Panc1 (cell line): ENCODE measurements around the gene RARG. TPM values are rescaled to one million over a fixed set of nuclear protein-coding genes. Genes with fewer than 3 reads are reported as not detected.

Experiments
- ATAC-seq: fragments of 200-7000 bp; cut with Tn5 transposase; 2 replicates; pipeline ENCODE4 v1.9.1; 2020; ENCODE audit warnings: mild to moderate bottlenecking, moderate library complexity
- BruUV-seq: library from RNA; stranded (reverse); fragments of 400-500 nt; replicated peaks from 2 replicates; lab custom pipeline; 2021; lab: Mats Ljungman, UMichigan
- CTCF ChIA-PET: fragments of 300-600 bp; sonication (Branson Sonifier 250); formaldehyde crosslinking; loops from one replicate; lab custom pipeline; 2022; ENCODE audit warnings: antibody characterized with exemption; lab: Charles Lee
- POLR2A ChIA-PET: fragments of 300-600 bp; sonication (Branson Sonifier 250); formaldehyde crosslinking; loops from one replicate; lab custom pipeline; 2022; ENCODE audit warnings: antibody characterized with exemption; lab: Charles Lee
- DNase-seq: peaks from one replicate; pipeline ENCODE4 v3.0.0-alpha.2; 2010; ENCODE audit warnings: low read depth, low spot score
- H3K27ac ChIP-seq: 2 replicates; pipeline ENCODE4 v1.5.1; 2011; ENCODE audit warnings: mild to moderate bottlenecking, low read length, inconsistent platforms
- H3K27me3 ChIP-seq: fragments of 200-500 bp; sonication (Bioruptor generic); 2 replicates; pipeline ENCODE4 v1.6.0; 2014; ENCODE audit warnings: low read length, inconsistent platforms; ENCODE audit not compliant: control insufficient read depth, insufficient read depth
- H3K36me3 ChIP-seq: fragments of 200-500 bp; sonication (Bioruptor generic); 2 replicates; pipeline ENCODE4 v1.5.1; 2014; ENCODE audit warnings: inconsistent platforms, mild to moderate bottlenecking, low read length, moderate library complexity; ENCODE audit not compliant: control insufficient read depth, insufficient read depth
- H3K4me1 ChIP-seq: 2 replicates; pipeline ENCODE4 v1.5.1; 2011; ENCODE audit warnings: inconsistent platforms, mild to moderate bottlenecking, low read length, moderate library complexity; ENCODE audit not compliant: control insufficient read depth, insufficient read depth
- H3K4me3 ChIP-seq, 2 experiments: 2 replicates each; pipeline ENCODE4 v1.5.1; 2011 to 2012; ENCODE audit warnings: low read depth in 2 of 2, low read length in 2 of 2, mild to moderate bottlenecking in 2 of 2, inconsistent platforms in 1 of 2, moderate library complexity in 1 of 2
- H3K9me3 ChIP-seq: fragments of 200-500 bp; sonication (Bioruptor generic); 2 replicates; pipeline ENCODE4 v1.5.1; 2014; ENCODE audit warnings: low read depth, mild to moderate bottlenecking, inconsistent platforms, low read length, moderate library complexity; ENCODE audit not compliant: control insufficient read depth, insufficient read depth
- POLR2AphosphoS5 ChIP-seq: IDR thresholded peaks from 2 replicates; pipeline ENCODE4 v1.6.1; 2012; ENCODE audit warnings: mild to moderate bottlenecking, low read depth, low read length, moderate library complexity
- SIN3A ChIP-seq: IDR thresholded peaks from 2 replicates; pipeline ENCODE4 v1.6.1; 2012; ENCODE audit warnings: low read depth, mild to moderate bottlenecking, low read length, moderate library complexity, borderline replicate concordance; ENCODE audit not compliant: insufficient read depth
- TCF7L2 ChIP-seq: IDR thresholded peaks from 2 replicates; pipeline ENCODE4 v1.6.1; 2011; ENCODE audit warnings: mild to moderate bottlenecking, low read depth, low read length, inconsistent platforms
- in situ Hi-C: cut with HindIII; loops from 2 replicates; pipeline ENCODE4 v1.10.0; 2016; ENCODE audit warnings: low sequenced_read_pairs, low pct_unique_long_range_greater_than_20kb
- intact Hi-C: fragments of 100-400 bp; cut with micrococcal nuclease; formaldehyde crosslinking; loops from one replicate; pipeline ENCODE4 v1.10.0; 2022; ENCODE audit not compliant: unreplicated experiment
- total RNA-seq: library from RNA; stranded (reverse); gene quantifications from one replicate; pipeline ENCODE4 v1.2.1, GENCODE V29; 2021; ENCODE audit not compliant: unreplicated experiment
- TF ChIP-seq, protein P1 (sequence below): fragments of 450-650 bp; IDR thresholded peaks from 2 replicates; pipeline ENCODE4 v1.5.1; 2017; ENCODE audit warnings: mild to moderate bottlenecking
- TF ChIP-seq, protein P2 (sequence below), 2 experiments: IDR thresholded peaks; 2 replicates each; pipeline ENCODE4 v1.6.1; 2011 to 2012; ENCODE audit warnings: low read depth in 2 of 2, control low read depth in 1 of 2, low read length in 1 of 2, mild to moderate bottlenecking in 1 of 2, moderate library complexity in 1 of 2; ENCODE audit not compliant: insufficient read depth in 1 of 2

Gene RARG
- total RNA-seq, 1 experiment from 2014 or later, result 41.2 TPM

DNA sequence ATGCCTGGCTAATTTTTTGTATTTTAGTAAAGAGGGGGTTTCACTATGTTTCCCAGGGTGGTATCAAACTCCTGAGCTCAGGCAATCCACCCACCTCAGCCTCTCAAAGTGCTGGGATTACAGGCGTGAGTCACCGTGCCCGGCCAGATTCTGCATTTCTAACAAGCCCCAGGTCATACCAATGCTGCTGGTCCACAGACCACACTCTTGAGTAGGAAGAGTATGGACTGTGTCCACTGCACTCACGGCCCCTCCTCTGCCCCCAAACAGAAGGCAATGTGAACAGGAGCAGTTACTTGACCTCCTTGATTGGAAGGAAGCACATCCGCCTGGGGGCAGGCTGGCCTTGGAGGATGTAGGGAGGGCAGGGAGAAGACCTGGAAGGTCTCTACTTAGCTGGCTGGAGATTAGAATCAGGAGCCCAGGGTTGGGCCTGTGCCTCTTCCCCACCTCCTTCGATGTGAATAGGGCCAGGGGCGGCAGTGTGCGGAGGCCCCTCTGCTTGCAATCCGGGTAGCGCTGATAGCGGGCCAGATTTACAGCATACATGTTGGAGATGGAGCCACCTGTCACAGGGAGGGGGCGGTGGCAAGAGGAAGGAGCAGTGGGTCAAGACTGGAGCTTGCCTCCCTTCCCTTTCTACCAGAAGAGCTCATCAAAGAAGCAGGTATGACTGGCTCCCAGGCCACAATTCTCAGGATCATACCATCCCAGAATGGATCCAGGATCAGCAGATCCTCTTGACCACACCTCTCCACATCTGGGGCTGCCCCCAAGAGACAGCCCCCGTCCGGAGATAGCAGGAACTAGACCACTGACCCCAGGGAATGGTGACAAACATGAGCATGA lies 60.9 kb downstream of the RARG start:
- no TSS peak for BruUV-seq
- ChIA-PET CTCF (interaction anchor here (1.2 kb wide), 1 partner anchor 12 kb away, joined by 3 read pairs; no protein-coding TSS in a partner anchor), POLR2A (interaction anchor here (0.9 kb wide), 1 partner anchor 17 kb away, joined by 7 read pairs; no protein-coding TSS in a partner anchor)
- H3K36me3 ChIP-seq, result no peaks in the 10 kb centered on the region
- no peak for ATAC-seq
- no peak for DNase-seq
- H3K27me3 ChIP-seq, result no peaks in the 10 kb centered on the region
- no peaks in the 10 kb centered on the region for H3K9me3 ChIP-seq
- in situ Hi-C loops (no loop called here), intact Hi-C loops (no loop called here)
- H3K4me1 ChIP-seq, result peaks cover 12% of the 10 kb centered on the region
- no peak overlapping the region for H3K27ac ChIP-seq
- no peak for TF ChIP-seq POLR2AphosphoS5
- TF ChIP-seq, protein P1, sequence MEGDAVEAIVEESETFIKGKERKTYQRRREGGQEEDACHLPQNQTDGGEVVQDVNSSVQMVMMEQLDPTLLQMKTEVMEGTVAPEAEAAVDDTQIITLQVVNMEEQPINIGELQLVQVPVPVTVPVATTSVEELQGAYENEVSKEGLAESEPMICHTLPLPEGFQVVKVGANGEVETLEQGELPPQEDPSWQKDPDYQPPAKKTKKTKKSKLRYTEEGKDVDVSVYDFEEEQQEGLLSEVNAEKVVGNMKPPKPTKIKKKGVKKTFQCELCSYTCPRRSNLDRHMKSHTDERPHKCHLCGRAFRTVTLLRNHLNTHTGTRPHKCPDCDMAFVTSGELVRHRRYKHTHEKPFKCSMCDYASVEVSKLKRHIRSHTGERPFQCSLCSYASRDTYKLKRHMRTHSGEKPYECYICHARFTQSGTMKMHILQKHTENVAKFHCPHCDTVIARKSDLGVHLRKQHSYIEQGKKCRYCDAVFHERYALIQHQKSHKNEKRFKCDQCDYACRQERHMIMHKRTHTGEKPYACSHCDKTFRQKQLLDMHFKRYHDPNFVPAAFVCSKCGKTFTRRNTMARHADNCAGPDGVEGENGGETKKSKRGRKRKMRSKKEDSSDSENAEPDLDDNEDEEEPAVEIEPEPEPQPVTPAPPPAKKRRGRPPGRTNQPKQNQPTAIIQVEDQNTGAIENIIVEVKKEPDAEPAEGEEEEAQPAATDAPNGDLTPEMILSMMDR, result no peak
- TF ChIP-seq, protein P2, sequence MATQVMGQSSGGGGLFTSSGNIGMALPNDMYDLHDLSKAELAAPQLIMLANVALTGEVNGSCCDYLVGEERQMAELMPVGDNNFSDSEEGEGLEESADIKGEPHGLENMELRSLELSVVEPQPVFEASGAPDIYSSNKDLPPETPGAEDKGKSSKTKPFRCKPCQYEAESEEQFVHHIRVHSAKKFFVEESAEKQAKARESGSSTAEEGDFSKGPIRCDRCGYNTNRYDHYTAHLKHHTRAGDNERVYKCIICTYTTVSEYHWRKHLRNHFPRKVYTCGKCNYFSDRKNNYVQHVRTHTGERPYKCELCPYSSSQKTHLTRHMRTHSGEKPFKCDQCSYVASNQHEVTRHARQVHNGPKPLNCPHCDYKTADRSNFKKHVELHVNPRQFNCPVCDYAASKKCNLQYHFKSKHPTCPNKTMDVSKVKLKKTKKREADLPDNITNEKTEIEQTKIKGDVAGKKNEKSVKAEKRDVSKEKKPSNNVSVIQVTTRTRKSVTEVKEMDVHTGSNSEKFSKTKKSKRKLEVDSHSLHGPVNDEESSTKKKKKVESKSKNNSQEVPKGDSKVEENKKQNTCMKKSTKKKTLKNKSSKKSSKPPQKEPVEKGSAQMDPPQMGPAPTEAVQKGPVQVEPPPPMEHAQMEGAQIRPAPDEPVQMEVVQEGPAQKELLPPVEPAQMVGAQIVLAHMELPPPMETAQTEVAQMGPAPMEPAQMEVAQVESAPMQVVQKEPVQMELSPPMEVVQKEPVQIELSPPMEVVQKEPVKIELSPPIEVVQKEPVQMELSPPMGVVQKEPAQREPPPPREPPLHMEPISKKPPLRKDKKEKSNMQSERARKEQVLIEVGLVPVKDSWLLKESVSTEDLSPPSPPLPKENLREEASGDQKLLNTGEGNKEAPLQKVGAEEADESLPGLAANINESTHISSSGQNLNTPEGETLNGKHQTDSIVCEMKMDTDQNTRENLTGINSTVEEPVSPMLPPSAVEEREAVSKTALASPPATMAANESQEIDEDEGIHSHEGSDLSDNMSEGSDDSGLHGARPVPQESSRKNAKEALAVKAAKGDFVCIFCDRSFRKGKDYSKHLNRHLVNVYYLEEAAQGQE (IDR thresholded peaks at IDR 0.05; ENCODE audit: insufficient read depth in 1 of 2, low read depth in 2 of 2, low read length in 1 of 2), result no peak
- no peak for TF ChIP-seq SIN3A
- no peak for TF ChIP-seq TCF7L2
- H3K4me3 ChIP-seq, result no peak overlapping the region

DNA sequence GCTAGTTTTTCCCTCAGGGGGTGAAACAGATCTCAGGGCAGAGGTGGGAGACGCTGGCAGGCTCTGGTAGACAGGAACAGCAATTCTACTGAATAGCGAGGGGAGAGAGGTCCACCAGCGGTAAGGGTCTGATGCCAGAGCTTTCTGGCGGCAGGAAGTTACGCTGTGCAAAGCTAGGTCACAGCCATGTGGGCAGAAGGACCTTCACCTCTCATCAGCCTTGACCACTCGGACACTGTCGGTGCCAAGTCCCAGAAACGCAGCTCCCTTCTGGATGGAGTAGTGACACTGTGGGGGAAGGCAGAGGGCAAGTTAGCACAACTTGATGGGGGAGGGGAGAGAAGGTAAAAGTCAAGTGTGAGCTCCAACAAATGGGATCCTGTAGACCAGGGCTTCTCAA lies 61.8 kb downstream of the RARG start:
- no TSS peak for BruUV-seq
- DNase-seq (no peak), ATAC-seq (no peak)
- no peaks in the 10 kb centered on the region for H3K27me3 ChIP-seq
- H3K9me3 ChIP-seq, result no peaks in the 10 kb centered on the region
- H3K4me3 ChIP-seq, result no peak overlapping the region
- intact Hi-C loops, result no loop called here
- H3K4me1 ChIP-seq, result peaks cover 6% of the 10 kb centered on the region
- CTCF ChIA-PET, result interaction anchor here (0.6 to 1.2 kb wide), 2 partner anchors 11 to 101 kb away, joined by 3 to 10 read pairs; no protein-coding TSS in a partner anchor
- H3K36me3 ChIP-seq, result no peaks in the 10 kb centered on the region
- TF ChIP-seq SIN3A, result no peak
- no peak for TF ChIP-seq TCF7L2
- no peak for TF ChIP-seq POLR2AphosphoS5
- TF ChIP-seq, protein P1, result no peak
- TF ChIP-seq, protein P2 (IDR thresholded peaks at IDR 0.05; ENCODE audit: insufficient read depth in 1 of 2, low read depth in 2 of 2, low read length in 1 of 2), result no peak
- no peak overlapping the region for H3K27ac ChIP-seq
- POLR2A ChIA-PET, result interaction anchor here (0.9 kb wide), 1 partner anchor 18 kb away, joined by 7 read pairs; no protein-coding TSS in a partner anchor
- in situ Hi-C loops, result no loop called here
